GM18868 (cell line): ENCODE results near the gene TAS2R7.
"Not testable (repeated sequence)": the region's sequence is repeated elsewhere in the genome, so short reads cannot be mapped to it uniquely, and the experiment has no call there.

Source experiments
- ATAC-seq: cut with Tn5 transposase; IDR thresholded peaks from one replicate; pipeline ENCODE4 v1.9.1; 2021; ENCODE audit warnings: mild to moderate bottlenecking, moderate library complexity; ENCODE audit not compliant: unreplicated experiment

Gene TAS2R7, protein sequence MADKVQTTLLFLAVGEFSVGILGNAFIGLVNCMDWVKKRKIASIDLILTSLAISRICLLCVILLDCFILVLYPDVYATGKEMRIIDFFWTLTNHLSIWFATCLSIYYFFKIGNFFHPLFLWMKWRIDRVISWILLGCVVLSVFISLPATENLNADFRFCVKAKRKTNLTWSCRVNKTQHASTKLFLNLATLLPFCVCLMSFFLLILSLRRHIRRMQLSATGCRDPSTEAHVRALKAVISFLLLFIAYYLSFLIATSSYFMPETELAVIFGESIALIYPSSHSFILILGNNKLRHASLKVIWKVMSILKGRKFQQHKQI

DNA sequence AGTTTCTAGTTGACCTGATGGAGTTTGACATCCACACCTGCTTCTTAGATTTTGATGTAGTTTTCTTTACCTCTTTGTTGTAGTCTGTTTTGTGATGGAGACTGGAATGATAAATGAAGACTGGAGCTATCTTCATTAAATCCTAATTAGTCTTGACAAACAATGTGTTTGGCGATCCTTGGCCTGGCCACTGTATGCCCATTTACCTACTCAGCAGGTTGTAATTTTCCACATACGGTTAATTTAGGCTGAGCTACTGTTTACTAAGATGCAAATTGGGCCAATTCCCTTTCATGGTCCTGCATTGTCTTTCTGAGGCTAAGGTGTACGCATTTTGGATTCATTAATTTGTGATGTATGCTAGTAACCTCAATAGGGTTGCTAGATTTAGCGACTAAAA lies at the start of gene TAS2R7:
TAS2R7 (minus strand) TSS at position 41 of the 400 bp plus-strand sequence. CDS start 57 bp downstream, outside the sequence.
- ATAC-seq: no peak

DNA sequence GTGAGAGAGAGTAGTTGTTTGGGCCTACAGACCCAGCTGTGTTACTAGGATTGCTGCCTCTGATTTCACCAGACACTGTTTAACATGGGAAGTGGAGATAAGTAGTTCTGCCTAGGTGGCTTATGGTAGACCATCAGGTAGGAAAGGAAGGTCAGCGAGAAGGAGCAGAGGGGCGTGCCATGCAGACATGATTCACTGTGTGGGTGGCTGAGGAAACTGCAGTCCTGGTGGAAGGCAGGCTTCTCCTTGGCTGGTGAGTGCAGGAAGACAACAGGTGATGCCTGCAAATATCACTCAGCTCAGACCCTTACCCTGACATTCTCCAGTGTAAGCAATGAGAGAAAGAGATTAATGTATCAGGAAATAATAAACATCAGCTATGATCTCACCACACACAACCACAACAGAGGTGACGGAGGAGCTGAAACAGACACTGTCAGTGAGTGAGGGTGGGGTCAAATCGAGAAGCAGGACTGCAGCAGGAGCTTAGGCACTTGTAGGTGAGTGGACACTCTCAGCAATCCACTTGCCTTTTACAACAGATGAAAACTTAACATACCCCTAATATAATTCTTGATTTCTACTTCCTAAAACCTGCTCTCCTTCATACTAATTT lies 48.9 kb upstream of the TAS2R7 start:
- no peak for ATAC-seq

DNA sequence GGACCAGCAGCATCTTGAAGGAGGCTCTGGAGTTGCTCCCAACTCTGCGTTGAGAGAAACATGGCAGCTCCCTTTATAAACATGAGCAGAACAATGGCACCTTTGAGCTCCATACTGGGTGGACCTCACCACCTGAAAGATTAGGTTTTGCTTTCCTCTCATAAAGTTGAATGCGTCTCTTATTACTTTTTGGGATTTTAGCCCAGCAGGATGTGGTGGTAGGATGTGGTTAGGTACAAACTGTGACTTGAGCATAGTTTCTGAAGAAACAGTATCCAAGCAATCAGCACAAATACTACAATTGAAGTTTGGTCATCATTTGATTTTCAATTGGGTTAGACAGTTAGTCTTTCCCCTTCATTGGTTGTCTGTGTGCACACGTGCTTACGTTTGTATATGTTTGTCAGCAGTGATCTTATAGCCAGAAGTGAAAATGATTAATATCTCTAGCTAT lies 47.0 kb upstream of the TAS2R7 start, which contains the start of gene PRR4:
PRR4 (minus strand) TSS at position 51 of the 454 bp plus-strand sequence; CDS start at position 13, 38 bp downstream.
- ATAC-seq: no peak

DNA sequence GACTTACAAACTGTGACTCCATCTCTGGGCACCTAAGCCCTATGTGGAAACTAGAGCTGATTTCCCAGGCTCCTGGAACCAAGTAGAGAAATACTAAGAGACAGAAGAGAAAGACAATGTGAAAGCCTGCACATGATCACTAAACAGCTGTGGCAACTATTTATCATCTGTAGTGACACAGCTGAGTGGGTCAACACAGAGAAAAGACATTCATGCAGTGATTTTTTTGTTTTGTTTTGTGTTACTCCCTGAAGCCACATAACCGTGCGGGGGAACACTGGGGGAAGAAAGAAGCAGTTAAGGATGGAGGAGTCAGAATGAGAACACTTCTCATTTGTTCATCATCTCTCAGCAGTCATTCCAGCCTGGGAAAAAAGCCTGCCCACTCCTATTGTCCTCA lies 45.3 kb upstream of the TAS2R7 start:
- no peak for ATAC-seq

DNA sequence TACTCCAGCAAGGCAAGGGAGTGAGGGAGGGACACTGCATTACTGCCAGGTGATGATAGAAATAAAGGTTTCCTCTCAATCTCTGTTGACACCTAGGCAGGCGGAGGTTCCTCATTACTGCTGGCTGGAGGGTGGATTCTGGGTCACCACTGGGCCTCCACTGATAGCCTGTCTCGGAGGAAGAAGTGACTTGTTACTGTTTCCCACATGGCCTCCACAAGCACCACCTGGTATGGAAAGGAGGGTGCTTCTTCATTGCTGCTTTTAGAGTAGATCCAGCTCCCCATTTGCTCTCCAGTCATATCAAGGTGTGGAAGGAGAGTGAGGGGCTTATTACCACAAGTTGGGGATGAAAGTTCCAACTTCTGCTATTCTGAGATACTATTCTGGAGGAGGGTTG lies 40.4 kb upstream of the TAS2R7 start:
- ATAC-seq: no peak

DNA sequence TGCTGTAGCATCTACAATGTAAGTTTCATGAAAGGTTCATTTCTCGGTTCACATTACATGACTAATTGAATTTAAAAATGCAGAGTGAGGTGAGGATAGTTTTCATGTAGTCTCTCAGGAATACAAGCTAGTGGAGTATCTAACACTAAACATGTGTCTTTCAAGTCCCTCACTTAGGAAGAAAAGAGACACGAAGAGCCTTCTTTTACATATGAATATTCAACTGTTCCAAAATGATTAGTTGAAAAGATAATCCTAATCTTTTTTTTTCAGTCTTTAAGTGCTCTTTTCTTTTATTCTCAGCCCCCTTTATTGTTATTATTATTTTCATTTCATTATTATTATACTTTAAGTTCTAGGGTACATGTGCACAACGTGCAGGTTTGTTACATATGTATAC lies 36.0 kb upstream of the TAS2R7 start:
- no peak for ATAC-seq

DNA sequence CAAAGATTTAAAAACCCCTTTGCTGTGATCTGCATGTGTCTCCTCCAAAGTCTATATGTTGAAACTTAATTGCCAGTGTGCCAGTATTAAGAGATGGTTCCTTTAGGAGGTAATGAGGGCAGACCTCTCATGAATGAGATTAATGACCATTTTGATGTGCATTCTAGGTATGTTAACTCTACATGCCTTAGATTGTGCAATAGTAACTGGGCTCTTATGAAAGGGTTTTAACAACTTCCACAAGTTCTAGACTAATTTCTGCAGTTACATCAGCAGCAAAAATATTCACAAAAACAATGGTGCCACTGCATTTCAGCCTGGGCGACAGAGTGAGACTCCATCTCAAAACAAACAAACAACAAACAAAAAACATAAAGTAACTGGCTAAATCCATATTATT lies 27.6 kb upstream of the TAS2R7 start:
- ATAC-seq: no peak

DNA sequence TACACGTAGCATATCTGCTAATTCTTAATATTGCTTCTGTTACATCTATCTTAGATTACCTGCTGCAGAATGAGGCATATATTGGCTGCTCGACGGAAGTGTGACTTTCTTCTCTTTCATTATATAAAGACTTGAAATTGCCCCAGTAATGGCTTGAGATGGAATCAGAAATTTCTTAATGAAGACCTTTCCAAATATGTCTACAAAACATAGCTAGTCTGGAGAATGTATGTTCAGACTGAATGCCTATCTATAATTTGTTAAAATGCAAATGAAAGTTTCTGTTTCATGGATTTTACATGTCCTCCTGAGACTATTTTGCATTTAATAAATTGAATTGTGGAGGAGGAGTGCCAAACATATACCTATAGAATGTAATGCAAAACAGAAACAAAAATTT lies 23.8 kb upstream of the TAS2R7 start, which contains the start of gene TAS2R10:
TAS2R10 (minus strand) TSS at position 101 of the 400 bp plus-strand sequence; CDS start at position 12, 89 bp downstream.
- ATAC-seq: no peak

DNA sequence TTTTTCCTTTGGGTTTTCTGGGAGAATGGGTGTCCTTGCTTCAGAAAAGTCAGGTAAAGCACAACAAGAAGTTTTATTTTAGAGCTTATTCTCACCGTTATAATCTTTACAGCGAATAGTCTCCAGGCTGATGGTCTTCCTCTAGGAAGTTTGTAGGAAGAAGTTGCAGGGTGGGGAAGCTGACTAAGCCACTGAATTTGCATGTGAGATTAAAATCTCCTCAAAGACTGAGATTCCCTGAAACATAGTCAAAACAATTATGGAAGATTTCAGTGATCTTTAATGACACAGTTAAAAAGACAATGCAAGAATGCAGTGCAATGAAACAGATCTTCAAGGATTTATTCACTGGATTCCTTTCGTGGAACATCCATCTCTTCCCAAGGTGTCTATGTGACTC lies 22.5 kb upstream of the TAS2R7 start:
- no peak for ATAC-seq

DNA sequence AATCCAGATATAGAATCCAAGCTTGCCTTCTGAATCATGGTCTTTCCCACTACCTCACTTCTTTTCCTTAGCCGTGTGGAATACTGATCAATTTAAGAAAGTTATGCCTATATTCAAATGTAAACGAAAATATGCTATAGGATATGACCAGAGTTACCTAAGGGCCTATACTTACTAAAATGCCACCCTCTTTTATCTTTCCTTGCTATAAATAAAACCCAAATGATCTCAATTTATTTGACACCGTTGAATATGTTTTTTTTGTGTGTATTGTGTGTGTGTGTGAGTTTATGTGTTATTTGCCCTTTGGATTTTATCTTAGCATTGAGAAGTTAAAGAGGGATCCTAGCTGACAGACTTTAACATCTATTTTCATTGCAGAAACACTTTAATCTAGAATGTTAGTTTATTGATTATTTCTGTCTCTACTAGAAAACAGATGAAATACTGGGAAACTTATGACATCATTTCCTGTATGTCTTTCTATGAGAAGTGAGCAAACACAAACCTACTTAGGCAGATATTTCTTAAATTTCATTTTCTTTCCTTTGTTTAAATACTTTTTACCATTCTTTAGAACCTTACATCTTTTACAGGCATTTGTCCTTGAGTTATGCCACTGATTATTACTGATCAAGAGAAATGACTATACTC lies 9.6 kb upstream of the TAS2R7 start:
- no peak for ATAC-seq

DNA sequence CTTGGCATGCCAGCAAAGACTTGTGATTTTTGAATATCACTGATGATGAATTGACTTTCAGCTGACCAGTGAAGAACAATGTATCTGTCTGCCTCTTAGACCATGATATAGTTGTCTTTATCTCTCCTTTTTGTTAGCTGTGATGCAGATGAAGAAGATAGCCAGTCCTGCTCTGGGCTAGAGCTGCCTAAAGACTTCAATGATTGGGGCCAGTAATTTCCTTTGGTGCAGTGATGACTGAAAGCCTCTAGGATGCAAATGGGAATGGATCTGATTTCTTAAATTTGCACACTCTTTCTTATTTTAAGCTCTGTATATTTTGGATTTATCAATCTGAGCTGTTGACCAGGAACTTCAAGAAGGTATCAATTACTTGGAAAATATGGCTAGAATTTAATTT lies 7.6 kb upstream of the TAS2R7 start, which contains the start of gene TAS2R9:
TAS2R9 (minus strand) TSS at position 101 of the 400 bp plus-strand sequence; CDS start at position 8, 93 bp downstream.
- ATAC-seq: no peak

DNA sequence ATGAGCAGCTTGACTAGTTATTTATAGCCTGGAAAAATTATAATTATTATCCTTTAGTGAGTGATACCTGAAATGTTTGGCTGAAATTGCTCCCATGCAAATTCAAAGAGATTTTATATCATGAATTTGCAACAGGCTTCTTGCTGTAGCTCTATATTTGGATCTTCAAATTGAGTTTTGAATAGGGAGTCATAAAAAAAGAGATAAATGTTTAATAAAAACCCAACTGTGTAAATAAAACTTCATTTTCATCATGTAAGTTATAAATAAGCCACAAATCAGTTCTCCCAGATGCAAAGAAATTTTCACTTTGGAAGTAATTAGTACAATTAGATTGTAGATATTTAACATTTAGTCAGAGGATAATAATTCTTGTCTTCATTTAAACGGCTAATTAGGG lies 4.8 kb upstream of the TAS2R7 start, which contains the start of gene TAS2R8:
TAS2R8 (minus strand) TSS at position 101 of the 400 bp plus-strand sequence. CDS start 306 bp downstream, outside the sequence.
- ATAC-seq: no peak

DNA sequence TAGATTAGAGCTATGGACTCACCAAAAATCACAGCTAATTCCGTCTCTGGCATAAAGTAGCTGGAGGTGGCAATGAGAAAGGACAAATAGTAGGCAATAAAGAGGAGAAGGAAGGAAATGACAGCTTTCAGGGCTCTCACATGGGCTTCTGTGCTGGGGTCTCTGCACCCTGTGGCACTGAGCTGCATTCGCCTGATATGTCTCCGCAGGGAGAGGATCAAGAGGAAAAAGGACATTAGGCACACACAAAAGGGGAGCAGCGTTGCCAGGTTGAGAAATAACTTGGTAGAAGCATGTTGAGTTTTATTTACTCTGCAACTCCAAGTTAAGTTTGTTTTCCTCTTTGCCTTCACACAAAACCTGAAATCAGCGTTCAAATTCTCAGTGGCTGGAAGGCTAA lies 686 bp downstream of the TAS2R7 start:
- ATAC-seq: no peak

DNA sequence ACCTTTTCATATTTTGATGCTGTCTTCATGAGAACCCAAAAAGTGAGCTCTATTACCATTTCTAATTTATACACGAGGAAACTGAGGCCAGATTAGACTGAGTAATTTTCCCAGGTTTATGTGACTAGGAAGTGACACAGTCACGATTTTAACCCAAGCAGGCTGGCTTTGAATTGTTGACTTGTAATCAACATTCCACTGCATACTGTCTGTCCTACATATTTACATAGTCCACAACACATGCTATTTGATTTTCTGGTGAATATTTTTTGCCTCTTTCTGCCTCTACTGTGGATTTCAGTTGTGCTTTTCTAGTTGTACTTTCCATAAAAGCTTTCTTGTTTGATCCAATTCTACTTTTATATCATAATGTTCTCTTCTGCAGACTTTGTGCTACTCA lies 8.2 kb downstream of the TAS2R7 start:
- ATAC-seq: no peak

DNA sequence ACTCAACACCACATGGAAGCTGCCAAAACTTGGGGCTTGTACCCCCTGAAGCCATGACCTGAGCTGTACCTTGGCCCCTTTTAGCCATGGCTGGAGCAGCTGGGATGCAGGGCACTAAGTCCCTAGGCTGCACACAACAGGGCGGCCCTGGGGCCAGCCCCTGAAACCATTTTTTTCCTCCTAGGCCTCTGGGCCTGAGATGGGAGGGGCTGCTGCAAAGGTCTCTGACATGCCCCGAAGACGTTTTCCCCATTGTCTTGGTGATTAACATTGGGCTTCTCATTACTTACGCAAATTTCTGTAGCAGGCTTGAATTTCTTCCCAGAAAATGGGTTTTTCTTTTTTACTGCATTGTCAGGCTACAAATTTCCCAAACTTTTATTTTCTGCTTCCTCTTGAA lies 10.7 kb downstream of the TAS2R7 start:
- ATAC-seq: not testable (repeated sequence)

DNA sequence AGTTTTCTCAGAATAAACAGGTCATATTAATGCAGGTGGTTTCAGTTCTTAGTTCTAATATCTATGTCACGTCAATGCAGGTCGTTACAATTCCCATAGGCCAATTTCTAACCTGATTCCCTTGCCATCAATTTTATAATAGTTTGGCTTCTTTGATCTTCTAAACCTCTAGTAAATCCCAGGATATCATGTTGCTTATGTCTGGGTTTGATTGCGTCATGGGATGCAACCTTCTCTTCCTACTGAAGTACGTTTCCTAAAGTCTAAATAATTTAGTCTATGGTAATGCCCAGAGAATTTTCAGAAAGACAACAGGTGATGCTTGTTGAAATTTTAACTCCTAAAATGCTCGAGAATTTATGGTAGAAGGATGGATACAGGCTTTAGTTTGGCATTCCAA lies 19.2 kb downstream of the TAS2R7 start:
- ATAC-seq: no peak

DNA sequence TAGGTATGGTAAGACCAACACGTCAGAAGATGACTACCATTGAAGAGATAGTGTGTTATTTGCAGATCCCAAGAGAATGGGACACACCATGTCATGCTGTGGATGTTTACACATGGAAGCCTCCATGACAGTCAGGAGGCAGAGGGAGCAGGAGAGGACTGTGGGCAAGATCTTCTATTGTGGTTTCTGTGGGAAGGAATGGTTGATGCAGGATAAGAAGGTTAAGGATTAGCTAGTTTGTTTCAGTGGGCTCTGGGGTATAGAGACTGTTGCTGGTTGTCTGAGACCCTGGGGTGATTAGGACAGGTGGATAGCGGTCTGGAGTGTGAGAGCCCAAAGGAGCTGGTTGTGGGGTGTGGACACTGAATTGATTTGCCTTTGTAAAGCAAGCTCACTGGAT lies 23.3 kb downstream of the TAS2R7 start:
- no peak for ATAC-seq

DNA sequence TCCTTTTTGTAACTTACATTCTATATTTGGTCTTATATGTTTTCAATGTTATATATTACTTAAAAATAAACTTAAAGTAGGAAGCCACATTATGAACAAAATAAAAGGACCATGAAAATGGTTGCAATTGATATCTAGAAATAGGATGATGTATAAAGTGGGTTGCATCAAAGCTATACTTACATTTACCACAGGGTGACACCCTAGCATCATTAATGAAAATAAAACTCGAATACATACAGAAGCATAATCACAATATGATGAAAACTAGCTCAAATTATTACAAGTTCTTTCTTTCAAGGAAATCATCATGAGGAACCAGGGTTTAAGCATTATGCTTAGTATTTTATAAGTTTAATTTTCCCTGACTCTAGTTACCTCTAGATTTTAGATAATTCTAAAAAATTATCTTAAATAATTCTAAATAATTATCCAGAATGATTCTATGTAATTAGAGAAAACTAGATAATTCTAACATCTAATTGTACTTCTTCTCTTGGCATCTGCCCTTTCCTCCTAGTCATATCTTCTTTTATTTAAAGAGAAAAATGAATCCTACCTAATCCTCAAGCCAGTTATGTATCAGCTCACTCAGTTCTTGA lies 31.2 kb downstream of the TAS2R7 start:
- ATAC-seq: no peak

DNA sequence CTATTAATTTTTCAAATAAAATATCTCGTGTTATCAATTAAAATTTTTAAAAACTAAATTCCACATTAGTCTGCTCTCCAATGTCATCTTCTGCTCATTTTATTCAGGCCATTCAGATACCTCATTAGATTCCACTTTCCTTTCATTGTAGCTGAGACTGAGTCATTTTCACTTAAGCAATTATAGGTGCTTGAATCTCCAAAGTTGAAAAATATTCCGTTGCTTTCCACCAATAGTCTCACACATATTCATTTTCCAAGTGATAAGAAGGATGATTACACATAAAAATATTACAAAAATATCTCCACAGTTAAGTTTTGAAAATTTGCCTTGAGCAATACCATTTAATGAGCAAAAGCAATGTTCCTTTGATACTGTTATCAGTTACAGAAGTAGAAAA lies 42.8 kb downstream of the TAS2R7 start:
- no peak for ATAC-seq

DNA sequence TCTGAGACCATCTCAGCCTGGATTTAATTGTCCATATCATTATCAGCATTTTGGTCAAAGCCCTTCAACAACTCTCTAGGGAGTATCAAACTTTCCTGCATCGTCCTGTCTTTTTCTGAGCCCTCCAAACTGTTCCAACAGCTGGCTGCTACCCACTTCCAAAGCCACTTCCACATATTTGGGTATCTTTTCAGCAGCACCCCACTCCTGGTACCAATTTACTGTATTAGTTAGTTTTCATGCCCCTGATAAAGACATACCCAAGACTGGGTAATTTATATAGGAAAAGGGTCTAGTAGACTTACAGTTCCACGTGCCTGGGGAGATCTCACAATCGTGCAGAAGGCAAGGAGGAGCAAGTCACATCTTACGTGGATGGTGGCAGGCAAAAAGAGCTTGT lies 46.2 kb downstream of the TAS2R7 start:
- ATAC-seq: no peak

DNA sequence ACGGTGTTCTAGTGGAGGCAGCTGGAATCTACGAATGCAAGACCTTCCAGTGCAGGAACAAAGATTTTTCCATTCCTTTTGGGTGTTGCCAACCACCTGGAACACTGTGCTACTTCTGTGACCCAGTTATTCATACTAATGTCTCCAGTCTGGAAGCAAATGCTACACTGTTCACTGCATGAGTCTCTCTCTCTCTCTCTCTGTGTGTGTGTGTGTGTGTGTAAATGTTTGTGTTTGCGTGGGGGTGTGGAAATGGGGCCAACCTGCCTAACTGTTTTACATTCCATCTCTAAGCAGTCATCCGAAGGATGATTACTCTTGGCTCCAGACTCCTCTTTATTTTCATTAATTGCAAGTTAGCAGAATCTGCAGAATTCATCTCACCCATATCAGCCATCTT lies 49.4 kb downstream of the TAS2R7 start:
- no peak for ATAC-seq
